Measurements from ENCODE around the gene PHF2. TPM values are rescaled to one million over a fixed set of nuclear protein-coding genes. Genes with fewer than 3 reads are reported as not detected.

The PHF2 gene
- total RNA-seq, 2 donors from 2014 or later = 14.9 to 19.5 TPM

DNA sequence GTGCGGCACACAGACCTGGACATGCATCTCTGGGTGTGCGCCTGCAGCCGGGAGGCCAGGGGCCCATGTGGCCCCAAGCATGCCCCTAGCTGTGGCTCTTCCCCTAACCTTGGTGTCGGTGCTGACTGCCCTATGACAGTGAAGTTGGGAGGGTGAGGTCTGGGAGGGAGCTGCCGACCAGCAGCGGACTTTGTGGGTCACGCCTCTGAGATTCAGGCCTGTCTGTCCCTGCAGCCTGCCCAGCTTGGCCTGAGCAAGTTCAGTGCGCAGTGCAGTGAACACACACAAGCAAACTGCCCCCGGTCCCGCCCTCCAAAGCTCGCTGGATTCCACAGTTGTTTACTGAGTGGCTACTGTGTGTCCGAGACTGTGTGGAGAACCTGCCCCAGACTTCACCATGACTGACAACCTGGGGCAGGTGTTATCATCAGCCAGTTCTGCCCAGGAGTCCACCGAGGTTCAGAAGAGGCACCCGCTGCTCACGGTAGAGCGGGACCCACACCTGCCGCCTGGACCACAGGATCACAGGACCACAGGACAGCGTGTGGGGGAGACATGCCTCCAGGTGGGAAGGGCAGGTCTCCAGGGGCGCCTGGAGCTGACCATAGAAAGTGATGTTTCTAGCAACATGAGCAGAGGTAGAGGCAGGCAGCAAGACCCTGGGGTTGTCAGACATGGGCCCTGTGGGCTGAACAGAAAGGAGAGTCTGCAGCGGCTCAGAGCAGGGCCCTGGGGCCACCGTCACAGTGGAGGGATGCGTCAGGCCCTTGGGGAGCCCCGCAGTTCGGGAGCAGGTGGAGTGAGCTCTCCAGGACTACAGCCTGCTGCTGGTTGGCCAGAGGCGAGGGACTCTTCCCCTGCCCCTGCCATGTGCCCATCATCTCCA, 105.1 kb downstream of the PHF2 start:
- Mint-ChIP-seq H3K27ac (no peak overlapping the region), H3K4me1 (ENCODE audit: low read depth in 2 of 2) (peaks cover 0 to 9% of the 10 kb centered on the region in 2 donors), H3K4me3 (no peak overlapping the region), H3K9me3 (no peaks in the 10 kb centered on the region), H3K36me3 (no peaks in the 10 kb centered on the region), H3K27me3 (peaks cover 5 to 9% of the 10 kb centered on the region in 2 donors)
- peak in 1 of 2 donors; percentile 2 for ATAC-seq
- DNase-seq (ENCODE audit: low spot score) = no peak

DNA sequence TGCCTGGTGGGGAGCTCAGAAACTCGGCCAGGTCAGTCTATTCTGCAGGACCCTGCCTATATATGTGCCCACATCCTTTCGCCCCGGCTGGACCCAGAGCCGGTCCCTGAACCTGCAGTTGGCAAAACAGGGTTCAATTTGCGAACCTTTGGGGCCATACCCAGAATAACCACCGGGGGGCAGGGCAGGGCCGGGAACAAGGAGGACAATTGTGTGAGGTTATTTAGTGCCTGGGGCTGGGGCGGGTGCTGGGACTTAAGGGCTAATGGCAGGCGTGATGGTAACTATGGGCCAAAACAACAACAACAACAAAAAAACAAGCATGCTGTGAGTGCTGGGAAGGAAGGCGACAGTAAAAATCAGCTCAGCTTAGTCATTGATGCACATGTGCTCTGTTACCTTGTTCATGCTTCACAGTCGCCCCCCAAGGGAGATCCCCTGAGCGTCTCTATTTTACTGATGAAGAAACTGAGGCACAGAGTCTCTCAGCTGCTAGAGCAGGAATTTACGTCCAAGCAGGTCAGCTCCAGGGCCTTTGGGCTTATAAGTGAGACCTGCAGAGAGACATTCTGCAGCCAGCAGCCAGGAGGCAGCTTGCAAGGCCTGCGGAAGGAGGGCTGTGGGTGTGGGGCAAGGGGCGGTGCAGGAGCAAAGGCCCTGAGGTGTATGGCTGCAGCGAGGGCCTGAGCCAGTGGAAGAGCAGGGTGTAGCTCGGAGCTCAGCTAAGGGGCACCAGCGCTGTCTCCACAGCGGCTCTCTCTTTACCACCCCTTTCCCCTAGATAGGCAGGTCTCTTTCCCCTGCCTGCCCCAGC, 106.0 kb downstream of the PHF2 start:
- Mint-ChIP-seq H3K27me3 (peaks cover 5 to 11% of the 10 kb centered on the region in 2 donors), H3K4me3 (no peak overlapping the region), H3K36me3 (no peaks in the 10 kb centered on the region), H3K9me3 (no peaks in the 10 kb centered on the region), H3K27ac (no peak overlapping the region), H3K4me1 (ENCODE audit: low read depth in 2 of 2) (peaks cover 0 to 9% of the 10 kb centered on the region in 2 donors)
- ATAC-seq = peak in 1 of 2 donors; percentile 44
- DNase-seq (ENCODE audit: low spot score) = no peak

GRCh38 chr9:93683331-93684134, 107.1 kb downstream of the PHF2 start:
- Mint-ChIP-seq H3K4me1 (ENCODE audit: low read depth in 2 of 2) (peaks cover 0 to 9% of the 10 kb centered on the region in 2 donors), H3K27me3 (peaks cover 5 to 11% of the 10 kb centered on the region in 2 donors), H3K9me3 (no peaks in the 10 kb centered on the region), H3K27ac (no peak overlapping the region), H3K4me3 (no peak overlapping the region), H3K36me3 (peaks cover 3% of the 10 kb centered on the region)
- ATAC-seq (no peak), DNase-seq (ENCODE audit: low spot score) (no peak)

- Mint-ChIP-seq H3K27me3 (peaks cover 5 to 11% of the 10 kb centered on the region in 2 donors), H3K4me1 (ENCODE audit: low read depth in 2 of 2) (peaks cover 0 to 9% of the 10 kb centered on the region in 2 donors), H3K27ac (no peak overlapping the region), H3K9me3 (no peaks in the 10 kb centered on the region), H3K4me3 (no peak overlapping the region), H3K36me3 (peaks cover 6% of the 10 kb centered on the region)
- no peak for DNase-seq (ENCODE audit: low spot score)
- ATAC-seq = no peak
These were observed 107.9 kb downstream of the PHF2 start for GRCh38 chr9:93684161-93684765.

DNA sequence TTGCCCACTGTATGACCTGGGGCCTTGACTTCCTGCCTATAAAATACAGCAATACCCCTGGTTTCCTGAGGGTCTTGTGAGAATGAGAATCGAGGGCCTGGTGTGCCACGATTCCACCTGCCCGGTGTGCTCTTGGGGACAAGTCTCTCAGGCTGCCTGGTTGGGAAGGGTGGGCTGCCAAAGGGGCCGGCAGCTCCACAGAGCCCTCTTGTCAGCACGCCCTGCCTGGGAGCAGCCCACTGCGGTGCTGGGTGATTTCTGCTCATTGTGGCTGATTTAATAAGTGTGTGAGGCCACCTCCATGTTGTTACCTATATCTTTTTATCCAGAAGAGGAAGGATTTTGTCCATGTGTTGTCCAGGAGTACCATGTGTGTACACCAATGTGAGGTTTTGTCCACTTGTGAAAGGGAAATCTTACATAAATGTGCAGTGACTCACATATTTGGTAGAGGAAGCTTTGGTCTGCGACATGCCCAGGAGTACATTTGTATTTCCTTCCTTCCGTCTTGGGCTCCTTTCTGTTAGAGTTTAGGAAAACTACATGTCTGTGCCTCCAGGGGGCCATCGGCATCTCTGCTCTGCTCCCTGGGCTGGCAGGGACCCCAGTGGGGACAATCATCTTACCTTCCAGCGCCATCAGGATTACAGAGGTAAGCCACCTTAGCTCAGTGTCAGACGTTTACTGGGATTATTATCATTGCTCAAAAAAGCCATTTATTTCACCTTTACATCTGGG, 108.6 kb downstream of the PHF2 start:
- no peak overlapping the region for H3K27ac Mint-ChIP-seq
- H3K4me3 Mint-ChIP-seq = no peak overlapping the region
- peaks cover 0 to 9% of the 10 kb centered on the region in 2 donors for H3K4me1 Mint-ChIP-seq (ENCODE audit: low read depth in 2 of 2)
- DNase-seq (ENCODE audit: low spot score) = no peak
- H3K36me3 Mint-ChIP-seq = peaks cover 9% of the 10 kb centered on the region
- H3K27me3 Mint-ChIP-seq = peaks cover 5 to 11% of the 10 kb centered on the region in 2 donors
- H3K9me3 Mint-ChIP-seq = no peaks in the 10 kb centered on the region
- ATAC-seq = no peak

DNA sequence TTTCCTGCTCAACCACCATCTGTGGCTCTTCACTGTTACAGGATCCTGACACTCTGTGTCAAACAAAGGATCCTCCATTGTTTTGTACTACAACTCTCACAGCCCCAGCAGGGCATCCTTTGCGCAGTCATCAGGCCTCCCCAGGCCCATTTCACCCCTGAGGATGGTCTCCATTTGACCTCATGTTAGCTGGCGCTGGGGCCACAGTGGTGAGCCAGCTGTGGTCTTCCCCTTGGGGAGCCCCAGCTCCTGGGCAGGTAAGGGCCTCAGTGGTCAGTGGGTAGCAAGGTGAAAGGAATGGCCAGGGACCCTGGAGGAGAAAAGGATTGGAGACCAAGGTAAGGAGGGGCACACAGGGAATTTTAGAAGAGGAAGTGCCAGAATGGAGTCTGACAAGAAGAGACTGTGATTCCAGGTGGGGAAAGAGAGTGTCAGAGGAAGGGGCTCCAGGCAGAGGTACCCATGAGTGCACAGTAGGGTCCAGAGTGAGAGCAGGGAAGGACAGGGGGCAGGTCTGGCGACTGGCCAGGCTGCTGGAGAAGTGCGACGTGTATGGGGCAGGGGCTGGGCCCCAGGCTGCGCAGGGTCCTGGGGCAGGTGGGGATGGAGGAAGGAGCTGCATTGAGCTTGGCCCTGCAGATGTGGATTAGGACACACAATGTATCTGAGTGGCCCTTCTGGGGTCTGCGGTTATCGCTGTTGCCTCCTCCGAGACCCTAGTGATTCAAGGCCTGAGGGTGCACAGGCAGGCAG, 109.9 kb downstream of the PHF2 start:
- H3K4me1 Mint-ChIP-seq (ENCODE audit: low read depth in 2 of 2) = peaks cover 0 to 9% of the 10 kb centered on the region in 2 donors
- H3K4me3 Mint-ChIP-seq = no peak overlapping the region
- H3K27ac Mint-ChIP-seq = no peak overlapping the region
- H3K36me3 Mint-ChIP-seq = peaks cover 17% of the 10 kb centered on the region
- H3K27me3 Mint-ChIP-seq = peaks cover 13 to 18% of the 10 kb centered on the region in 2 donors
- DNase-seq (ENCODE audit: low spot score) (no peak), ATAC-seq (peak; percentile 3 to 20)
- H3K9me3 Mint-ChIP-seq = peaks cover 6% of the 10 kb centered on the region

DNA sequence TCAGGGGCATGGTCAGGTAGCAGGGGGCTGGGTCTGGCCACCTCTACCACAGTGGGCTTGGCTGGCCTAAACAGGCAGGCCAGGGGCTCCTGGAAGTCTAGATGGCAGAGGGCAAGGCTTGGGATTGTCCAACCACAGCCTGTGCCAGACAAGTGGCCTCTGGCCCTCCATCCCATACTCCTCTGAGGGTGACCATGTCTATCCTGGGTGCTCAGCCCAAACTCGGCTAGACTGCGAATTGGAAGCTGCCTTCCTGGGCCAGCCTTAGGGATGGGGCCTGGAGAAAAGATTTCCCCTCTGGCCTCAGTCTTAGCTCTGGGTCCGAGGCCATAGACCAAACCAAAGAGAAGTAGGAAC, 110.5 kb downstream of the PHF2 start:
- Mint-ChIP-seq H3K27me3 (peaks cover 14 to 19% of the 10 kb centered on the region in 2 donors), H3K9me3 (peaks cover 6% of the 10 kb centered on the region), H3K36me3 (peaks cover 17% of the 10 kb centered on the region), H3K27ac (no peak overlapping the region), H3K4me3 (no peak overlapping the region), H3K4me1 (ENCODE audit: low read depth in 2 of 2) (peaks cover 0 to 6% of the 10 kb centered on the region in 2 donors)
- DNase-seq (ENCODE audit: low spot score) (no peak), ATAC-seq (peak; percentile 17 to 52)

DNA sequence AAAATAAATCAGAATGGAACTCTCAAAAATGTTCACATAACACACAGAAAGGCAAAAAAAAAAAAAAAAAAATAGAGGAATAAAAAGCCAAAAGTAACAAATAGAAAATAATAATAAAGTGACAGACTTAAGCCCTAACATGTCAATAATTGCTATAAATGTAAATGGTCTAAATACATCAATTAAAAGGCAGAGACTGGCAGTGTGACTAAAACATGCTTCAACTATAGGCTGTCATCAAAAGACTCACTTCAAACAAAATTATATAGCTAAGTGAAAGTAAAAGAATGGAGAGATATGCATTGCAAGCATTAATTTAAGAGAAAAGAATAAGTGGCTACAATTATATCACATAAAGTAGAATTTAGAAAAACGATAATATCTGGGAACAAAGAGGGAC, 114.2 kb downstream of the PHF2 start:
- DNase-seq (ENCODE audit: low spot score) = no peak
- Mint-ChIP-seq H3K27ac (no peak overlapping the region), H3K9me3 (peaks cover 6% of the 10 kb centered on the region), H3K4me3 (no peak overlapping the region), H3K4me1 (ENCODE audit: low read depth in 2 of 2) (peaks cover 0 to 6% of the 10 kb centered on the region in 2 donors), H3K27me3 (peaks cover 35 to 37% of the 10 kb centered on the region in 2 donors), H3K36me3 (peaks cover 17% of the 10 kb centered on the region)
- no peak for ATAC-seq

- Mint-ChIP-seq H3K4me1 (ENCODE audit: low read depth in 2 of 2) (no peaks in the 10 kb centered on the region), H3K27ac (no peak overlapping the region), H3K36me3 (peaks cover 17% of the 10 kb centered on the region), H3K27me3 (peaks cover 25 to 29% of the 10 kb centered on the region in 2 donors), H3K4me3 (no peak overlapping the region), H3K9me3 (peaks cover 6% of the 10 kb centered on the region)
- ATAC-seq = no peak
- no peak for DNase-seq (ENCODE audit: low spot score)
These were observed 116.7 kb downstream of the PHF2 start for GRCh38 chr9:93693129-93693528.

GRCh38 chr9:93697352-93698139, 121.2 kb downstream of the PHF2 start:
- peaks cover 13 to 14% of the 10 kb centered on the region in 2 donors for H3K27me3 Mint-ChIP-seq

GRCh38 chr9:93698140-93698908, 121.9 kb downstream of the PHF2 start:
- no peak overlapping the region for H3K27ac Mint-ChIP-seq
- H3K36me3 Mint-ChIP-seq = no peaks in the 10 kb centered on the region
- H3K4me1 Mint-ChIP-seq (ENCODE audit: low read depth in 2 of 2) = no peaks in the 10 kb centered on the region
- no peak overlapping the region for H3K4me3 Mint-ChIP-seq
- DNase-seq (ENCODE audit: low spot score) = no peak
- peaks cover 8 to 11% of the 10 kb centered on the region in 2 donors for H3K27me3 Mint-ChIP-seq
- ATAC-seq = no peak
- H3K9me3 Mint-ChIP-seq = no peaks in the 10 kb centered on the region

More at GRCh38 chr9:93697352-93698139, 121.2 kb downstream of the PHF2 start:
- no peak overlapping the region for H3K4me3 Mint-ChIP-seq
- no peaks in the 10 kb centered on the region for H3K36me3 Mint-ChIP-seq
- H3K4me1 Mint-ChIP-seq (ENCODE audit: low read depth in 2 of 2) = no peaks in the 10 kb centered on the region
- no peak overlapping the region for H3K27ac Mint-ChIP-seq
- no peaks in the 10 kb centered on the region for H3K9me3 Mint-ChIP-seq
- DNase-seq (ENCODE audit: low spot score) (no peak), ATAC-seq (no peak)
